ENCODE measurements around the gene GJA10.
"Not testable (repeated sequence)": the region's sequence is repeated elsewhere in the genome, so short reads cannot be mapped to it uniquely, and the experiment has no call there.

The GJA10 gene

GRCh38 chr6:89894169-89894568 lies at the start of gene GJA10:
TSS of gene GJA10 (plus strand) at chr6:89894469. CDS start at chr6:89894469, 0 bp downstream.
- no peak for DNase-seq (ENCODE audit: extremely low read depth in 1 of 2, low read depth in 1 of 2)

GRCh38 chr6:89847513-89847912 lies 46.8 kb upstream of the GJA10 start:
- DNase-seq (ENCODE audit: extremely low read depth in 1 of 2, low read depth in 1 of 2): not testable (repeated sequence)

GRCh38 chr6:89853068-89853467 lies 41.2 kb upstream of the GJA10 start:
- DNase-seq (ENCODE audit: extremely low read depth in 1 of 2, low read depth in 1 of 2): no peak

GRCh38 chr6:89858041-89858440 lies 36.2 kb upstream of the GJA10 start:
- DNase-seq (ENCODE audit: extremely low read depth in 1 of 2, low read depth in 1 of 2): no peak

- no peak for DNase-seq (ENCODE audit: extremely low read depth in 1 of 2, low read depth in 1 of 2)
These were observed 34.5 kb upstream of the GJA10 start for GRCh38 chr6:89859744-89860143.

GRCh38 chr6:89862273-89862672 lies 32.0 kb upstream of the GJA10 start:
- no peak for DNase-seq (ENCODE audit: extremely low read depth in 1 of 2, low read depth in 1 of 2)

GRCh38 chr6:89862698-89863097 lies 31.6 kb upstream of the GJA10 start:
- no peak for DNase-seq (ENCODE audit: extremely low read depth in 1 of 2, low read depth in 1 of 2)

- DNase-seq (ENCODE audit: extremely low read depth in 1 of 2, low read depth in 1 of 2): no peak
These were observed 28.1 kb upstream of the GJA10 start for GRCh38 chr6:89866024-89866678.

GRCh38 chr6:89873721-89874120 lies 20.5 kb upstream of the GJA10 start:
- no peak for DNase-seq (ENCODE audit: extremely low read depth in 1 of 2, low read depth in 1 of 2)

- no peak for DNase-seq (ENCODE audit: extremely low read depth in 1 of 2, low read depth in 1 of 2)
These were observed 19.8 kb upstream of the GJA10 start for GRCh38 chr6:89874438-89874837.

- DNase-seq (ENCODE audit: extremely low read depth in 1 of 2, low read depth in 1 of 2): no peak
These were observed 7.7 kb upstream of the GJA10 start for GRCh38 chr6:89886378-89887120.

GRCh38 chr6:89887452-89888137 lies 6.7 kb upstream of the GJA10 start:
- no peak for DNase-seq (ENCODE audit: extremely low read depth in 1 of 2, low read depth in 1 of 2)

GRCh38 chr6:89888138-89888514 lies 6.1 kb upstream of the GJA10 start:
- DNase-seq (ENCODE audit: extremely low read depth in 1 of 2, low read depth in 1 of 2): no peak

- DNase-seq (ENCODE audit: extremely low read depth in 1 of 2, low read depth in 1 of 2): no peak
These were observed 5.4 kb upstream of the GJA10 start for GRCh38 chr6:89888871-89889270.

GRCh38 chr6:89890845-89891528 lies 3.3 kb upstream of the GJA10 start:
- DNase-seq (ENCODE audit: extremely low read depth in 1 of 2, low read depth in 1 of 2): not testable (repeated sequence)

GRCh38 chr6:89892577-89892976 lies 1.7 kb upstream of the GJA10 start:
- DNase-seq (ENCODE audit: extremely low read depth in 1 of 2, low read depth in 1 of 2): not testable (repeated sequence)

GRCh38 chr6:89895276-89895874 lies 1.1 kb downstream of the GJA10 start:
- no peak for DNase-seq (ENCODE audit: extremely low read depth in 1 of 2, low read depth in 1 of 2)

- DNase-seq (ENCODE audit: extremely low read depth in 1 of 2, low read depth in 1 of 2): not testable (repeated sequence)
These were observed 16.0 kb downstream of the GJA10 start for GRCh38 chr6:89910001-89910901.

- DNase-seq (ENCODE audit: extremely low read depth in 1 of 2, low read depth in 1 of 2): no peak
These were observed 16.6 kb downstream of the GJA10 start for GRCh38 chr6:89910902-89911240.

Measured in stimulated activated CD8-positive, alpha-beta memory T cell treated with anti-CD3 and anti-CD28 coated beads, Interleukin-7, amount 100 ng/mL, for 48 hours (primary cell).